H1 (cell line): Measurements from ENCODE around the gene MAP1LC3C. TPM values are rescaled to one million over a fixed set of nuclear protein-coding genes. Genes with fewer than 3 reads are reported as not detected.

ENCODE experiments used
- CTCF ChIA-PET: fragments of 300-600 bp; sonication (Branson Sonifier 250); formaldehyde crosslinking; loops from one replicate; lab custom pipeline; 2021; ENCODE audit not compliant: partially characterized antibody; lab: Charles Lee
- POLR2A ChIA-PET: fragments of 300-600 bp; sonication (Branson Sonifier 250); formaldehyde crosslinking; loops from one replicate; lab custom pipeline; 2021; ENCODE audit warnings: inconsistent platforms; ENCODE audit not compliant: partially characterized antibody; lab: Charles Lee
- DNase-seq, 2 experiments: peaks; one replicate each; pipeline versions ENCODE4 v3.0.0 to v3.0.0-alpha.2; 2010 to 2022; ENCODE audit warnings: low spot score in 2 of 2, low read depth in 1 of 2, mixed read lengths in 1 of 2
- FAIRE-seq: peaks from 2 replicates; lab custom pipeline; 2011; peaks lifted over from hg19 to GRCh38; lab: Jason Lieb, UNC
- H2AFZ ChIP-seq: 2 replicates; pipeline ENCODE4 v1.8.1; 2012; ENCODE audit warnings: low read length, inconsistent platforms
- H2AK5ac ChIP-seq: 2 replicates; pipeline ENCODE4 v1.6.1; 2013; ENCODE audit warnings: low read depth, low read length
- H2BK120ac ChIP-seq: replicated peaks from 2 replicates; pipeline ENCODE3; 2013; ENCODE audit warnings: low read depth, low read length, inconsistent platforms
- H2BK12ac ChIP-seq: 2 replicates; pipeline ENCODE4 v1.6.1; 2013; ENCODE audit warnings: low read depth, low read length
- H2BK15ac ChIP-seq: 2 replicates; pipeline ENCODE4 v1.6.1; 2013; ENCODE audit warnings: low read length
- H2BK20ac ChIP-seq: 2 replicates; pipeline ENCODE4 v1.6.1; 2013; ENCODE audit warnings: low read length
- H2BK5ac ChIP-seq: 2 replicates; pipeline ENCODE4 v1.6.1; 2013; ENCODE audit warnings: low read depth, low read length
- H3K14ac ChIP-seq: 2 replicates; pipeline ENCODE4 v1.6.1; 2013; ENCODE audit warnings: inconsistent platforms; ENCODE audit not compliant: insufficient read length
- H3K18ac ChIP-seq: 2 replicates; pipeline ENCODE4 v1.6.1; 2013; ENCODE audit warnings: low read length; ENCODE audit errors: extremely low read depth
- H3K23ac ChIP-seq: 2 replicates; pipeline ENCODE4 v1.6.1; 2013; ENCODE audit warnings: inconsistent platforms; ENCODE audit not compliant: insufficient read length
- H3K23me2 ChIP-seq: 2 replicates; pipeline ENCODE4 v1.6.1; 2013; ENCODE audit warnings: low read depth, low read length
- H3K27ac ChIP-seq: 2 replicates; pipeline ENCODE4 v1.6.1; 2011; ENCODE audit warnings: low read depth, low read length, inconsistent platforms
- H3K27me3 ChIP-seq, 4 experiments: replicated peaks in 1 of 4; 1 replicate in 1 of 4; 2 replicates in 3 of 4; pipeline versions ENCODE4 v1.6.1 to v1.8.1; 2011 to 2013; ENCODE audit warnings: low read length in 3 of 4, mild to moderate bottlenecking in 3 of 4, inconsistent platforms in 2 of 4, mixed read lengths in 2 of 4, moderate library complexity in 1 of 4; ENCODE audit not compliant: control insufficient read depth in 3 of 4, insufficient read depth in 3 of 4; ENCODE audit errors: extremely low read depth in 1 of 4
- H3K36me3 ChIP-seq, 4 experiments: 2 replicates each; pipeline versions ENCODE4 v1.6.1 to v1.8.1; 2011 to 2013; ENCODE audit warnings: mild to moderate bottlenecking in 4 of 4, low read length in 3 of 4, moderate library complexity in 2 of 4, control low read depth in 1 of 4, inconsistent platforms in 1 of 4; ENCODE audit not compliant: insufficient read depth in 4 of 4, control insufficient read depth in 2 of 4
- H3K4ac ChIP-seq: replicated peaks from 2 replicates; pipeline ENCODE3; 2013; ENCODE audit warnings: low read length, low read depth, mixed read lengths, inconsistent platforms; ENCODE audit not compliant: insufficient read length
- H3K4me1 ChIP-seq, 4 experiments: replicated peaks in 1 of 4; 1 replicate in 1 of 4; 2 replicates in 3 of 4; pipeline versions ENCODE4 v1.6.1 to v1.8.1; 2011 to 2013; ENCODE audit warnings: low read length in 3 of 4, inconsistent platforms in 2 of 4, mixed read lengths in 1 of 4; ENCODE audit not compliant: insufficient read depth in 4 of 4, control insufficient read depth in 3 of 4
- H3K4me2 ChIP-seq, 2 experiments: 2 replicates each; pipeline versions ENCODE4 v1.6.1 to v1.8.1; 2011 to 2013; ENCODE audit warnings: low read depth in 2 of 2, low read length in 2 of 2, control low read depth in 1 of 2, inconsistent platforms in 1 of 2, mild to moderate bottlenecking in 1 of 2; ENCODE audit not compliant: insufficient read depth in 1 of 2
- H3K4me3 ChIP-seq, 4 experiments: fragments of 200-600, 300-600 bp in 1 of 4; sonication (generic), shearing (Covaris generic), sonication (Bioruptor Twin) in 1 of 4; 2 replicates each; pipeline versions ENCODE4 v1.5.1 to v1.8.1; 2011 to 2016; ENCODE audit warnings: low read length in 4 of 4, low read depth in 3 of 4, control low read depth in 2 of 4, inconsistent platforms in 2 of 4, mild to moderate bottlenecking in 2 of 4, mixed read lengths in 1 of 4, moderate library complexity in 1 of 4; ENCODE audit not compliant: insufficient read depth in 2 of 4; ENCODE audit errors: extremely low read depth in 1 of 4
- H3K56ac ChIP-seq: replicated peaks from 2 replicates; pipeline ENCODE3; 2013; ENCODE audit warnings: low read depth, mild to moderate bottlenecking, mixed read lengths, low read length, inconsistent platforms; ENCODE audit not compliant: insufficient read length
- H3K79me1 ChIP-seq: 2 replicates; pipeline ENCODE4 v1.6.1; 2013; ENCODE audit warnings: low read depth, low read length, control low read depth
- H3K79me2 ChIP-seq, 2 experiments: 2 replicates each; pipeline versions ENCODE4 v1.6.1 to v1.8.1; 2012 to 2013; ENCODE audit warnings: low read length in 2 of 2, mild to moderate bottlenecking in 2 of 2, inconsistent platforms in 1 of 2; ENCODE audit not compliant: insufficient read depth in 2 of 2, control insufficient read depth in 1 of 2
- H3K9ac ChIP-seq, 4 experiments: replicated peaks in 1 of 4; 1 replicate in 1 of 4; 2 replicates in 3 of 4; pipeline versions ENCODE4 v1.6.1 to v1.8.1; 2011 to 2013; ENCODE audit warnings: low read depth in 3 of 4, low read length in 3 of 4, control low read depth in 2 of 4, mild to moderate bottlenecking in 2 of 4, moderate library complexity in 2 of 4, inconsistent platforms in 1 of 4; ENCODE audit errors: extremely low read depth in 1 of 4
- H3K9me3 ChIP-seq, 2 experiments: 2 replicates each; pipeline versions ENCODE4 v1.6.1 to v1.8.1; 2012 to 2013; ENCODE audit warnings: mild to moderate bottlenecking in 2 of 2, moderate library complexity in 2 of 2, control low read depth in 1 of 2, inconsistent platforms in 1 of 2, low read depth in 1 of 2, low read length in 1 of 2, mixed read lengths in 1 of 2; ENCODE audit not compliant: insufficient read depth in 2 of 2
- H4K20me1 ChIP-seq, 2 experiments: replicated peaks in 1 of 2; 2 replicates each; pipeline versions ENCODE3 to v1.8.1; 2011 to 2013; ENCODE audit warnings: inconsistent platforms in 2 of 2, low read length in 2 of 2, mild to moderate bottlenecking in 1 of 2; ENCODE audit not compliant: insufficient read depth in 2 of 2, control insufficient read depth in 1 of 2
- H4K5ac ChIP-seq: 2 replicates; pipeline ENCODE4 v1.6.1; 2013; ENCODE audit warnings: low read length, low read depth, mixed read lengths, inconsistent platforms; ENCODE audit not compliant: insufficient read length
- H4K8ac ChIP-seq: 2 replicates; pipeline ENCODE4 v1.8.0; 2013; ENCODE audit warnings: mild to moderate bottlenecking, moderate library complexity, low read length, inconsistent platforms; ENCODE audit not compliant: insufficient read depth; ENCODE audit errors: extremely low read depth
- H4K91ac ChIP-seq: replicated peaks from 2 replicates; pipeline ENCODE3; 2013; ENCODE audit warnings: low read length, mixed read lengths, inconsistent platforms; ENCODE audit not compliant: insufficient read length
- BACH1 ChIP-seq: IDR thresholded peaks from 2 replicates; pipeline ENCODE4 v1.6.1; 2012; ENCODE audit warnings: low read length, improper control_type of control experiment
- EGR1 ChIP-seq: IDR thresholded peaks from 2 replicates; pipeline ENCODE4 v1.6.1; 2011; ENCODE audit warnings: low read depth, low read length, borderline replicate concordance
- GABPA ChIP-seq: IDR thresholded peaks from 2 replicates; pipeline ENCODE4 v1.6.1; 2011; ENCODE audit warnings: mild to moderate bottlenecking, low read length, moderate library complexity, borderline replicate concordance; ENCODE audit not compliant: insufficient read depth
- SAP30 ChIP-seq: fragments of 300-600 bp; sonication (generic); IDR thresholded peaks from 2 replicates; pipeline ENCODE4 v1.7.1; 2012; ENCODE audit warnings: low read length, moderate library complexity, mild to moderate bottlenecking, inconsistent platforms; ENCODE audit not compliant: insufficient read depth, insufficient replicate concordance
- SP4 ChIP-seq: IDR thresholded peaks from 2 replicates; pipeline ENCODE4 v1.6.1; 2012; ENCODE audit warnings: low read length, inconsistent platforms
- WGBS, 2 experiments: shearing (Covaris generic) in 1 of 2; methylation state at CpG; one replicate each; pipeline versions ENCODE4 v1.1.6 to v1.1.7; 2013 to 2015; ENCODE audit warnings: low lambda C conversion rate in 2 of 2, mixed read lengths in 2 of 2, inconsistent platforms in 1 of 2, low coverage in 1 of 2, missing lambda C conversion rate in 1 of 2; ENCODE audit not compliant: insufficient replicate concordance in 2 of 2, insufficient coverage in 1 of 2, insufficient read length in 1 of 2; ENCODE audit errors: extremely low coverage in 1 of 2, missing lambda C conversion rate in 1 of 2; 5-methylcytosine and 5-hydroxymethylcytosine counted together
- polyA plus RNA-seq, 7 experiments: library from polyadenylated mRNA; depleted of rRNA in 3 of 7; stranded (reverse) in 5 of 7; unstranded in 2 of 7; fragments of >200 nt in 5 of 7; fragments of 200-250 nt in 2 of 7; gene quantifications; 1 replicate in 5 of 7; 2 replicates in 1 of 7; 4 replicates in 1 of 7; pipeline versions ENCODE4 v1.2.1 to v1.2.3, GENCODE V29; 2011 to 2013; ENCODE audit warnings: missing spikeins in 2 of 7, mixed read lengths in 2 of 7
- total RNA-seq: library from RNA; stranded (reverse); fragmentation: NEBNext Ultra II Directional; extraction: Animal tissue kit (Norgen Biotek cat#: 25700); gene quantifications from 2 replicates; pipeline ENCODE4 v1.2.1, GENCODE V29; 2021
- TF ChIP-seq, protein P1 (sequence below), 3 experiments: IDR thresholded peaks; 1 replicate in 2 of 3; 2 replicates in 1 of 3; pipeline versions ENCODE4 v1.5.1 to v1.6.1; 2011; ENCODE audit warnings: low read length in 3 of 3, mild to moderate bottlenecking in 3 of 3, inconsistent platforms in 2 of 3, low read depth in 1 of 3, moderate library complexity in 1 of 3; ENCODE audit not compliant: insufficient read depth in 1 of 3; ENCODE audit errors: control extremely low read depth in 1 of 3

Gene MAP1LC3C
- total and polyA plus RNA-seq, 2 of the 8 experiments (the other 6 are each of a cell fraction or from before 2014, with no cell fraction given): 1.7 to 3.2 TPM

DNA sequence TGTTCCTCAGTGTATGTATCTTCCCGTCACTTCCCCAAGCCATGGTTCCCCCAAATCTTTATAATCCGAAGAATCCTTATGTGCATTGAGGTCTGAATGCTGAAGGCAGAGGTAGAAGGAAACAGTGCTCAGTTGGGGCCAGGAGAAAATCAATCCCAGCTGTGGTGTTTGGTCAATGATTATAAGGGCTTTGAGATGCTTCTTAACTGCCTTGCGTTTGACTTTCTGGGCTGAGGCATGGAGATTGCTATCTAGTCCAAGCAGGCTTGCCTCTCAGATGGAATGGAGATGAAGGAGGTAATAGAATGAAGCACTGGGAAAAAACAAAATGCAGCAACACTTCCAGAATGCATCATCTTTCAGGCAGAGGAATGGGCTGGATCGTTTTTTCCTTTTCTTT lies 3.6 kb upstream of the MAP1LC3C start:
- no peak overlapping the region for H3K18ac ChIP-seq
- H2BK20ac ChIP-seq: no peak overlapping the region
- 90% methylated on average over 4 of the region's 4 CpGs; no CpG with 5 or more reads in 1 of the 2 experiments for WGBS, 2 experiments
- H3K27ac ChIP-seq: no peak overlapping the region
- no peak for DNase-seq
- H3K9me3 ChIP-seq: no peaks in the 10 kb centered on the region
- no peak overlapping the region for H3K4me3 ChIP-seq
- H4K20me1 ChIP-seq: no peaks in the 10 kb centered on the region
- POLR2A ChIA-PET: no interaction called here
- H4K5ac ChIP-seq: no peak overlapping the region
- H3K14ac ChIP-seq: no peak overlapping the region
- H4K8ac ChIP-seq: no peak overlapping the region
- no peak for FAIRE-seq
- no peak overlapping the region for H4K91ac ChIP-seq
- no peak overlapping the region for H3K9ac ChIP-seq
- no peak overlapping the region for H2BK12ac ChIP-seq
- H2AK5ac ChIP-seq: no peak overlapping the region
- no peak overlapping the region for H2BK5ac ChIP-seq
- no peak overlapping the region for H2BK120ac ChIP-seq
- no peak overlapping the region for H2BK15ac ChIP-seq
- no peak overlapping the region for H3K23ac ChIP-seq
- H3K79me2 ChIP-seq: no peaks in the 10 kb centered on the region
- no peak for TF ChIP-seq BACH1
- TF ChIP-seq SP4: no peak
- TF ChIP-seq GABPA: no peak
- TF ChIP-seq, protein P1, sequence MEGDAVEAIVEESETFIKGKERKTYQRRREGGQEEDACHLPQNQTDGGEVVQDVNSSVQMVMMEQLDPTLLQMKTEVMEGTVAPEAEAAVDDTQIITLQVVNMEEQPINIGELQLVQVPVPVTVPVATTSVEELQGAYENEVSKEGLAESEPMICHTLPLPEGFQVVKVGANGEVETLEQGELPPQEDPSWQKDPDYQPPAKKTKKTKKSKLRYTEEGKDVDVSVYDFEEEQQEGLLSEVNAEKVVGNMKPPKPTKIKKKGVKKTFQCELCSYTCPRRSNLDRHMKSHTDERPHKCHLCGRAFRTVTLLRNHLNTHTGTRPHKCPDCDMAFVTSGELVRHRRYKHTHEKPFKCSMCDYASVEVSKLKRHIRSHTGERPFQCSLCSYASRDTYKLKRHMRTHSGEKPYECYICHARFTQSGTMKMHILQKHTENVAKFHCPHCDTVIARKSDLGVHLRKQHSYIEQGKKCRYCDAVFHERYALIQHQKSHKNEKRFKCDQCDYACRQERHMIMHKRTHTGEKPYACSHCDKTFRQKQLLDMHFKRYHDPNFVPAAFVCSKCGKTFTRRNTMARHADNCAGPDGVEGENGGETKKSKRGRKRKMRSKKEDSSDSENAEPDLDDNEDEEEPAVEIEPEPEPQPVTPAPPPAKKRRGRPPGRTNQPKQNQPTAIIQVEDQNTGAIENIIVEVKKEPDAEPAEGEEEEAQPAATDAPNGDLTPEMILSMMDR (IDR thresholded peaks at IDR 0.05; ENCODE audit: control extremely low read depth in 1 of 3, insufficient read depth in 1 of 3, low read depth in 1 of 3, low read length in 3 of 3): no peak
- no peak for TF ChIP-seq SAP30
- no peak for TF ChIP-seq EGR1
- CTCF ChIA-PET: interaction anchor here (1.5 to 2.2 kb wide), 3 partner anchors 11 to 106 kb away, joined by 5 to 8 read pairs (median 5); no protein-coding TSS in a partner anchor
- H3K79me1 ChIP-seq: no peaks in the 10 kb centered on the region
- H3K56ac ChIP-seq: no peak overlapping the region
- peaks cover 3 to 7% (median 5%) of the 10 kb centered on the region in 4 experiments; a peak in 4 of 7 replicates for H3K4me1 ChIP-seq
- H3K4ac ChIP-seq: no peak overlapping the region
- H2AFZ ChIP-seq: no peak overlapping the region
- H3K23me2 ChIP-seq: no peaks in the 10 kb centered on the region; the same call in 1 of the 2 replicates
- H3K27me3 ChIP-seq: no peaks in the 10 kb centered on the region
- H3K4me2 ChIP-seq: no peak overlapping the region
- no peaks in the 10 kb centered on the region for H3K36me3 ChIP-seq
